Hematopoietic multipotent progenitor cell treated with erythropoietin and hydrocortisone succinate and interleukin-3 and kit ligand, for 8 days (in vitro differentiated cells): ENCODE measurements around the gene BACH2.

ENCODE experiments used
- DNase-seq: peaks from one replicate; pipeline ENCODE4 v3.0.0-alpha.2; 2015

The BACH2 gene

GRCh38 chr6:90015883-90016282 lies 280.8 kb downstream of the BACH2 start:
- no peak for DNase-seq

GRCh38 chr6:90008908-90009501 lies 287.6 kb downstream of the BACH2 start:
- DNase-seq: no peak

- DNase-seq: no peak
Observed at GRCh38 chr6:90008189-90008907, 288.3 kb downstream of the BACH2 start.

GRCh38 chr6:90005048-90005827 lies 291.4 kb downstream of the BACH2 start:
- DNase-seq: no peak

- DNase-seq: no peak
Observed at GRCh38 chr6:90004511-90004910, 292.1 kb downstream of the BACH2 start.

- DNase-seq: no peak
Observed at GRCh38 chr6:90003941-90004340, 292.7 kb downstream of the BACH2 start.

- no peak for DNase-seq
Observed at GRCh38 chr6:90003069-90003795, 293.4 kb downstream of the BACH2 start.

GRCh38 chr6:90000864-90001731 lies 295.5 kb downstream of the BACH2 start:
- DNase-seq: peak; percentile 30

GRCh38 chr6:89999945-90000825 lies 296.5 kb downstream of the BACH2 start:
- no peak for DNase-seq

GRCh38 chr6:89999154-89999553 lies 297.5 kb downstream of the BACH2 start:
- peak; percentile 78 for DNase-seq

- peak; percentile 30 for DNase-seq
Observed at GRCh38 chr6:89997456-89998445, 298.9 kb downstream of the BACH2 start.

GRCh38 chr6:89993411-89993810 lies 303.2 kb downstream of the BACH2 start:
- DNase-seq: no peak

GRCh38 chr6:89992818-89993217 lies 303.8 kb downstream of the BACH2 start:
- DNase-seq: no peak

- no peak for DNase-seq
Observed at GRCh38 chr6:89989742-89990141, 306.9 kb downstream of the BACH2 start.

GRCh38 chr6:89987830-89988229 lies 308.8 kb downstream of the BACH2 start:
- no peak for DNase-seq

- DNase-seq: no peak
Observed at GRCh38 chr6:89987140-89987539, 309.5 kb downstream of the BACH2 start.

- no peak for DNase-seq
Observed at GRCh38 chr6:89986650-89987074, 310.0 kb downstream of the BACH2 start.

GRCh38 chr6:89985751-89986493 lies 310.7 kb downstream of the BACH2 start:
- DNase-seq: no peak
